Measurements from ENCODE around the gene GTPBP4.
"Not testable (repeated sequence)": the region's sequence is repeated elsewhere in the genome, so short reads cannot be mapped to it uniquely, and the experiment has no call there.

The GTPBP4 gene

GRCh38 chr10:1037098-1037497, 48.9 kb downstream of the GTPBP4 start:
- no peak for DNase-seq (ENCODE audit: low read depth)
- in situ Hi-C loops (cut with HindIII; ENCODE audit: low sequenced_read_pairs): no loop called here
- no peak for TF ChIP-seq CTCF (IDR thresholded peaks at IDR 0.05; ENCODE audit: low read depth, low read length, missing control alignments)
- H3K4me3 ChIP-seq (ENCODE audit: low read depth, low read length): no peak overlapping the region

GRCh38 chr10:1038769-1039168, 50.5 kb downstream of the GTPBP4 start:
- DNase-seq (ENCODE audit: low read depth); H3K4me3 ChIP-seq (ENCODE audit: low read depth, low read length); in situ Hi-C loops (cut with HindIII; ENCODE audit: low sequenced_read_pairs): not testable (repeated sequence)

- no peak overlapping the region for H3K4me3 ChIP-seq (ENCODE audit: low read depth, low read length)
- in situ Hi-C loops (cut with HindIII; ENCODE audit: low sequenced_read_pairs): no loop called here
- TF ChIP-seq CTCF (IDR thresholded peaks at IDR 0.05; ENCODE audit: low read depth, low read length, missing control alignments): no peak
- DNase-seq (ENCODE audit: low read depth): no peak
Measured at GRCh38 chr10:1040133-1040532, 51.9 kb downstream of the GTPBP4 start.

GRCh38 chr10:1041514-1041913, 53.3 kb downstream of the GTPBP4 start:
- H3K4me3 ChIP-seq (ENCODE audit: low read depth, low read length): no peak overlapping the region
- in situ Hi-C loops (cut with HindIII; ENCODE audit: low sequenced_read_pairs): no loop called here
- no peak for DNase-seq (ENCODE audit: low read depth)
- no peak for TF ChIP-seq CTCF (IDR thresholded peaks at IDR 0.05; ENCODE audit: low read depth, low read length, missing control alignments)

- TF ChIP-seq CTCF (IDR thresholded peaks at IDR 0.05; ENCODE audit: low read depth, low read length, missing control alignments): no peak
- H3K4me3 ChIP-seq (ENCODE audit: low read depth, low read length): no peak overlapping the region
- no peak for DNase-seq (ENCODE audit: low read depth)
- in situ Hi-C loops (cut with HindIII; ENCODE audit: low sequenced_read_pairs): no loop called here
Measured at GRCh38 chr10:1043532-1043995, 55.3 kb downstream of the GTPBP4 start.

- in situ Hi-C loops (cut with HindIII; ENCODE audit: low sequenced_read_pairs): no loop called here
- H3K4me3 ChIP-seq (ENCODE audit: low read depth, low read length): no peak overlapping the region
- no peak for DNase-seq (ENCODE audit: low read depth)
- TF ChIP-seq CTCF (IDR thresholded peaks at IDR 0.05; ENCODE audit: low read depth, low read length, missing control alignments): no peak
Measured at GRCh38 chr10:1044146-1044545, 55.9 kb downstream of the GTPBP4 start.

GRCh38 chr10:1044964-1045363, 56.7 kb downstream of the GTPBP4 start:
- no peak overlapping the region for H3K4me3 ChIP-seq (ENCODE audit: low read depth, low read length)
- TF ChIP-seq CTCF (IDR thresholded peaks at IDR 0.05; ENCODE audit: low read depth, low read length, missing control alignments): no peak
- DNase-seq (ENCODE audit: low read depth): no peak
- in situ Hi-C loops (cut with HindIII; ENCODE audit: low sequenced_read_pairs): loop anchor here (5.0 kb wide), 1 partner anchor 58 kb away; the partner anchor contains the start of gene GTPBP4

All from astrocyte of the cerebellum (primary cell).